ENCODE data around the gene LEPR.

Gene LEPR

GRCh38 chr1:65412256-65412983 lies 8.0 kb upstream of the LEPR start:
- DNase-seq (ENCODE audit: low read depth in 2 of 2) = peak in 1 of 2 donors; percentile 38
- TF ChIP-seq, protein P1, sequence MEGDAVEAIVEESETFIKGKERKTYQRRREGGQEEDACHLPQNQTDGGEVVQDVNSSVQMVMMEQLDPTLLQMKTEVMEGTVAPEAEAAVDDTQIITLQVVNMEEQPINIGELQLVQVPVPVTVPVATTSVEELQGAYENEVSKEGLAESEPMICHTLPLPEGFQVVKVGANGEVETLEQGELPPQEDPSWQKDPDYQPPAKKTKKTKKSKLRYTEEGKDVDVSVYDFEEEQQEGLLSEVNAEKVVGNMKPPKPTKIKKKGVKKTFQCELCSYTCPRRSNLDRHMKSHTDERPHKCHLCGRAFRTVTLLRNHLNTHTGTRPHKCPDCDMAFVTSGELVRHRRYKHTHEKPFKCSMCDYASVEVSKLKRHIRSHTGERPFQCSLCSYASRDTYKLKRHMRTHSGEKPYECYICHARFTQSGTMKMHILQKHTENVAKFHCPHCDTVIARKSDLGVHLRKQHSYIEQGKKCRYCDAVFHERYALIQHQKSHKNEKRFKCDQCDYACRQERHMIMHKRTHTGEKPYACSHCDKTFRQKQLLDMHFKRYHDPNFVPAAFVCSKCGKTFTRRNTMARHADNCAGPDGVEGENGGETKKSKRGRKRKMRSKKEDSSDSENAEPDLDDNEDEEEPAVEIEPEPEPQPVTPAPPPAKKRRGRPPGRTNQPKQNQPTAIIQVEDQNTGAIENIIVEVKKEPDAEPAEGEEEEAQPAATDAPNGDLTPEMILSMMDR (IDR thresholded peaks at IDR 0.05; ENCODE audit: low read depth, low read length) = no peak
- no peak overlapping the region for H3K4me3 ChIP-seq (replicated peaks in 1 of 2; ENCODE audit: low read depth in 2 of 2, low read length in 2 of 2)

DNA sequence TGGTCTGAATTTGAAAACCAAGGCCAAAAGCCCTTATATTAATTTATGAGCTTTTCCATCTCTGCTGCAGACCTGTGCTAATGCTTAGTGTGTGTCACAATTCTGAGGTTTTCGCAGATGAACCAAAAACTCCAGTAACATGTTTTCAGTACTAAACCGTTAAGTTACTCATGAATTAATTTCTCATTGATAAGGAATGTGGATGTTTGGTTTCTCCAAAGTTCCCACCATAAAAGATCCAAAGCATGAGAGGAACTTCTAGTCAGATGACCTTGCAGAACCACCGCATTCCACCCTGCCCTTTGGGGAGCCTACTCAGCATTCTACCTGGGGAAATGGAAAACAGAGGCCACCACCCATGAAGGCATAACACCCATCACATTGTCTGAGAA lies 7.5 kb upstream of the LEPR start:
- H3K4me3 ChIP-seq (replicated peaks in 1 of 2; ENCODE audit: low read depth in 2 of 2, low read length in 2 of 2) = no peak overlapping the region
- DNase-seq (ENCODE audit: low read depth in 2 of 2) = peak in 1 of 2 donors; percentile 61
- TF ChIP-seq, protein P1 (IDR thresholded peaks at IDR 0.05; ENCODE audit: low read depth, low read length) = no peak

GRCh38 chr1:65414538-65414937 lies 5.9 kb upstream of the LEPR start:
- no peak overlapping the region for H3K4me3 ChIP-seq (replicated peaks in 1 of 2; ENCODE audit: low read depth in 2 of 2, low read length in 2 of 2)
- TF ChIP-seq, protein P1 (IDR thresholded peaks at IDR 0.05; ENCODE audit: low read depth, low read length) = no peak
- DNase-seq (ENCODE audit: low read depth in 2 of 2) = no peak

GRCh38 chr1:65416767-65417166 lies 3.7 kb upstream of the LEPR start:
- no peak for DNase-seq (ENCODE audit: low read depth in 2 of 2)
- H3K4me3 ChIP-seq (replicated peaks in 1 of 2; ENCODE audit: low read depth in 2 of 2, low read length in 2 of 2) = no peak overlapping the region
- TF ChIP-seq, protein P1 (IDR thresholded peaks at IDR 0.05; ENCODE audit: low read depth, low read length) = no peak

DNA sequence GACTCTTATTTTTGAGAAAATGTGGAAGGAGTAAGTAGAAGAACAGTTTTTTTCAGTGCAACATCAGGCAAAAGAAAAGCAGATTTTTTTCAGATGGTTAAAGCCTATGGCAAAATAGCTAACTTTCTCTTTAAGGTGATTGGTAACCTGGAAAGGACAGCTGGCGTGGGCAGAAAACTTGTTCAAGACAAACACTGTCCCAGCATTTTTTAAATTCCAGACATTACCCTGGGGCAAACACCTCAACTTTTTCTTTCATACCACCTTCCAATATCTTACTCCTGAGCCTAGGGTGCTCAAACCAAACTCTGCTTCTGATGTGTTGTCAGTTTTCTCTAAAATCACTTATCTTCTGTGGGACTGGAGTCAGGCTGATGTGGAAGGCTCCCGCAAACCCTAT lies 2.7 kb upstream of the LEPR start:
- H3K4me3 ChIP-seq (replicated peaks in 1 of 2; ENCODE audit: low read depth in 2 of 2, low read length in 2 of 2) = no peak overlapping the region
- TF ChIP-seq, protein P1 (IDR thresholded peaks at IDR 0.05; ENCODE audit: low read depth, low read length) = no peak
- no peak for DNase-seq (ENCODE audit: low read depth in 2 of 2)

GRCh38 chr1:65418522-65419185 lies 1.8 kb upstream of the LEPR start:
- peak in 1 of 2 donors; percentile 46 for DNase-seq (ENCODE audit: low read depth in 2 of 2)
- TF ChIP-seq, protein P1 (IDR thresholded peaks at IDR 0.05; ENCODE audit: low read depth, low read length) = no peak
- H3K4me3 ChIP-seq (replicated peaks in 1 of 2; ENCODE audit: low read depth in 2 of 2, low read length in 2 of 2) = no peak overlapping the region
